Fibroblast of skin of abdomen (primary cell): ENCODE results near the gene SIAH1.
"Not testable (repeated sequence)": the region's sequence is repeated elsewhere in the genome, so short reads cannot be mapped to it uniquely, and the experiment has no call there.

Experiments used
- DNase-seq: peaks from one replicate; pipeline ENCODE4 v3.0.0-alpha.2; 2013

SIAH1 gene

GRCh38 chr16:48393485-48394354 is 8.5 kb upstream of the SIAH1 start:
- peak; percentile 82 for DNase-seq

DNA sequence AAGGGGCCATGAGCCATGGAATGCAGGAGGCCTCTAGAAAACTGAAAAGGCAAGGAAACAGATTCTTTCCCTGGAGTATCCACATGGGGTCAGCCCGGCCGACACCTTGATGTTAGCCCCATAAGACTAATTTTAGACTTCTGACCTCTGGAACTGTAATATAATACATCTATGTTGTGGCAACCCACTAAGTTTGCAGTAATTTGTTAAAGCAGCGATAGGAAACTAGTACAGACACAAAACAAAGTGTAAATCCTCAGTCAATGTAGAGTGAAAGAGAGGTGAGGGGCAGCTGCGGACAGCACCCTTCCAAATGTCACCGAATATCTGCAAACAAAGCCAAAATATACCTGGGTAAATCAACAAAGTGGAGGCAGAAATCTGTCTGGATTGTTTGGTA is 7.2 kb upstream of the SIAH1 start:
- DNase-seq = no peak

DNA sequence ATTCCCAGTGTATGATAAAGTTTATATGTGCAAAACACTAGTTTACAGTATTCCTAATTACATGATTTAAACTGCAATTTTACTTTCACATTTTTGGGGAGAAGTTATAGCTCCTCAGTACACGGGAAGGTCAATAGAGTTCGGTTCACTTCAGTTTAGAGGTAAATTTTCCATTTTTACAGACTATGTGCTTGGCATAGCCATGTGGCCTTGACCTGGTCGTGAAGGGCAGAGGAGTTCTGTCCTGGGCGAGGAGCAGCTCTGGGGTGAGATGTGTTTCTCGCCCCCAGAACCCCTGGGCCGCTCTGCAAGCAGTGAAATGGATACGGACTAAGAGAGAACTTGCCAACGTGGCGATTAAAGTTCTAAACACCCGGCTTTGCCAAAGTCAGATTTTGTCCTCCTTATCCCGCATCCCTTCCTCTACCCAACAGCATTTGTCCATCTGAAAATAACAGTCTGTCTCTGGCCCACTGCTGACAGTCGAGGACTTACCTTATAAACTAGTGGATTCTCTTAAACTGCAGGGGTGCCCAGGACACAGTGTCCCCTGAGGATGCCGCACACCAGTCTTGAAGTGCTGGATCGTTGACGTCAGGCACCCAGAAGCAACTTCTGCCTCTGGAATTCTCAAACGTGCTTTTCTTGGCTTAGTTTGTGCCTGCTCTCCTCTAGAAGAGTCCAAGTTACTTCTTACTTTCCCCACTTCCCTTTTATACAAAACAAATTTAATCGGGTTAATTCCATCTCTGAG is 1.5 kb upstream of the SIAH1 start:
- no peak for DNase-seq

DNA sequence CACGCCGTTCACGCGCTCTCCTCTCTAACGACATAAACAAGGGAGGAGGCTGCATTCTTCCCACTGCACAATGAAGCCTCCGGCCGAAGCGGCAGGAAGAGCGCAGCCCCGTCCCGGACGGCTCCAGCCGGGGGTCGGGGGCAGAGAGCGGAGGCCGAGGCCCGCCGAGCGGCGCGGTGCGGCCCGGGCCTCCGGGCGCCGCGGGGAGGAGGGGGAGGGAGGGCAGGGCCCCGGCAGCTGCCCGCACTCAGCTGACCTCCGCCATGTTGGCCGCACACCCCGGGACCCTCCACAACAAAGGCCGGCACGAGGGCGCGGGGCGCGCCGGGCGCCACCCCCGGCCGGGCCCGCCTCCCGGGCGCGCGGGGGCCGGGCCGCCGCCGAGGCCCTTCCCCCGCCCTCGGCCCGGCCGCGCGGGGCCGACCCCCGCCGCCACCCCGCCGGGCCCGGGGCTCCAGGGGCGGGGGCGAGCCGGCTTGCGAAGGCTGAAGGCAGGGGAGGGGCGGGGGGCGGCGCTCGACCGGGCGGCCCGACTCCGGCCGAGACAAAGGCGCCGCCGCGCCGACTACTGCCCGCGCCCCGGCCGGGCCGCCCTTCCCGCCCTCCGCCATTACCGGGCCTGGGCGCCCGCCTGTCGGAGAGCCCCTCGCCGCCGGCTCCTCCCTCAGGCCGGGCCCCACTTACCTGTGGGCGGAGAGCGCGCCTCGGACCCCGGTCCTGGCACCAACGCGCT is 527 bp downstream of the SIAH1 start:
- peak; percentile 46 for DNase-seq

- DNase-seq = peak; percentile 30
These were observed 1.2 kb downstream of the SIAH1 start for GRCh38 chr16:48383877-48384519.

DNA sequence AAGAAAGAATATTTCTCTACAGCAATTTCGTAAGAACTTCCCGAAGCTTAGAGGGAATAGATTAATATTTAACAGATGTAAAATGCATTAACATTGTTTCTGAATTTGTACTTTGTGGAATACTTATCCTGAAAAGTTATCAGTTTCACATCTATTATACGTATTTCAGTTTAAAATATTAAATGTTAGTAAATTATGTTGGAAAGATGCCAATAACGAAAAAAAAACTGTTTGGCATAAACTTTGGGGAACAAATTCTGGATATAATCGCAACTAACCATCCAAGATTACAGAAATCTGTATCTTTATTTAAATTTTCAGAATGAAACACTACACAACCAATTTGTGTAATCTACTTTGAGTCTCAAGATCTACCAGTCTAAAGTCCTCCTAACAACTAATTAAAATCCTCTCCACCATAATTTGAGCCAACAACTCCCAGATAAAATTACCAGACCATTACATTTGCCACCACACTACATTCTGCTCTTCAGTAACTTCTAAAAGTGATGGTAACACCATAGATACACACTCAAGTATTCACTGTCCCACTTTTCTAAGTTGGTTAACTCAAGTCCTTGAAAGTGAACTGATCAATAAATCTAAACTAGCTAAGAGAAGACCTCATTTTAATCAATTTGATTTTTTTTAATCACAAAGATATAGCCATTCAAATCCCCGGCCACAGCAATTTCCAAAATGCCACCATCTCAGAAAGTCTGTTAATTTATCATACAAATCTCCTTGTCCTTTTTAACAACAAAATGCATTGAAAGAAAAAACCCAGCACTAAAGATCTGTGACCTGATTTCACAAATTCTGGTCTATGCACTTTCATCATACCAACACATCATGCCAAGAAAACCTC is 2.0 kb downstream of the SIAH1 start:
- DNase-seq = no peak

- DNase-seq = no peak
These were observed 3.1 kb downstream of the SIAH1 start for GRCh38 chr16:48382131-48382530.

- peak; percentile 30 for DNase-seq
These were observed 4.0 kb downstream of the SIAH1 start for GRCh38 chr16:48381201-48381600.

- no peak for DNase-seq
These were observed 6.4 kb downstream of the SIAH1 start for GRCh38 chr16:48378836-48379235.

DNA sequence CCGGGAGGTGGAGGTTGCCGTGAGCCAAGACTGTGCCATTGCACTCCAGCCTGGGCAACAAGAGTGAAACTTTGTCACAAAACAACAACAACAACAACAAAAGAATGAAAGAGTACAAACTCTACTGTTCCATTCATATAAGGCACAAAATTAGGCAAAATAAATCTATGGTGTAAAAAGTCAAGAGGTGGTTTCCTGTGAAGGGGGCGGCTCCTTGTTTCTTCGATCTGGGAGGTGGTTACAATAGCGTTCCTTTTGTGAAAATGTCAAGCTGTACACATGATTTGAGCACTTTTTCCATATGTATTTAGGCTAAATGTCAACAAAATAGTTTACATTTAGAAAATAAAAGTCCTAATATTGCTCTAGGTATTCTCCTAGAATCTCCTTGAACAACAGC is 6.9 kb downstream of the SIAH1 start:
- no peak for DNase-seq

DNA sequence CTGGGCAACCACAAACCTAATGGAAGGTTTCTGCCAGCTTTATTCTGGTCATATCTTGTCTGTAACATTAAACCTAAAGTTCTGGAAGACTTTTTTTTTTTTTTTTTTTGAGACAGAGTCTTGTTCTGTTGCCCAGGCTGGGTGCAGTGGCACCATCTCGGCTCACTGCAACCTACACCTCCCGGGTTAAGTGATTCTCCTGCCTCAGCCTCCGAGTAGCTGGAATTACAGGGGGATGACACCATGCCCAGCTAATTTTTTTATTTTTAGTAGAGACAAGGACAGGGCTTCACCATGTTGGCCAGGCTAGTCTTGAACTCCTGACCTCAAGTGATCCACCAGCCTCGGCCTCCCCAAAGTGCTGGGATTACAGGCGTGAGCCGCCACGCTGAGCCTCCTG is 7.9 kb downstream of the SIAH1 start:
- not testable (repeated sequence) for DNase-seq

- DNase-seq = no peak
These were observed 11.0 kb downstream of the SIAH1 start for GRCh38 chr16:48374255-48374654.

- peak; percentile 18 for DNase-seq
These were observed 11.8 kb downstream of the SIAH1 start for GRCh38 chr16:48373258-48374029.

GRCh38 chr16:48372744-48373143 is 12.5 kb downstream of the SIAH1 start:
- DNase-seq = no peak

- DNase-seq = peak; percentile 34
These were observed 13.8 kb downstream of the SIAH1 start for GRCh38 chr16:48371393-48371780.

DNA sequence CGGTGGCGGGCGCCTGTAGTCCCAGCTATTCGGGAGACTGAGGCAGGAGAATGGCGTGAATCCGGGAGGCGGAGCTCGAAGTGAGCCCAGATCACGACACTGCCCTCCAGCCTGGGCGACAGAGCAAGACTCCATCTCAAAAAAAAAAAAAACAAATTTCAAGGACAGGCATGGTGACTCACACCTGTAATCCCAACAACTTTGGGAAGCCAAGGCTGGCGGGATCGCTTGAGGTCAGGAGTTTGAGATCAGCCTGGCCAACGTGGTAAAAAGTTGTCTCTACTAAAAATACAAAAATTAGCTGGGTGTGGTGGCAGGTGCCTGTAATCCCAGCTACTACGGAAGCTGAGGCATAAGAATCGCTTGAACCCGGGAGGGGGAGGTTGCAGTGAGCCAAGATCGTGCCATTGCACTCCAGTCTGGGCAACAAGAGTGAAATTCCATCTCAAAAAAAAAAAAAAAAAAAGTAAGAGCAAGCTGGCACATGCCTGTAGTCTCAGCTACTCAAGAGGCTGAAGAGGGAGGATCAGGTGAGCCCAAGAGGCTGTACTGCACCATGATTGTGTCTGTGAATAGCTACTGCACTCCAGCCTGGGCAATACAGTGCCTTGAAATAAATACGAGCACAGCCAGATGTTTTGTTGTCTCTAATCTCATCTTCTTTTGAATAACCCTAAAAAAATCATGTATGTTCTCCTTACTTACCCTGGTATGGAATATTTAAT is 14.4 kb downstream of the SIAH1 start:
- not testable (repeated sequence) for DNase-seq

DNA sequence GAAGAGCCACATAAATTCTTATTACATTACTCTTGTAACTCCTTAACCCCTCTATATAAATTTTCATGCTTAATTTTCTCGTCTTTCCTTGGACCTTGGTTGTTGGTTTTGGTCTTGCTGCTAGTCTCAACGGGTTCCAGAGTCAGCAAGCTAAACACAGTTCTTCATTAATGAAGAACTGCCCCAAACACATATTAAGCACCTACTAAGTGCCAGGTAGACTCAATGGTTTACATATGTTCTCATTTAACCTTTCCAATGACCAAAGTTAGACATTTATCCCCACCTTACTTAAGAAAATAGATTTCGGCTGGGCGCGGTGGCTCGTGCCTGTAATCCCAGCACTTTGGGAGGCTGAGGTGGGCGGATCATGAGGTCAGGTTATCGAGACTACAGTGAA is 15.0 kb downstream of the SIAH1 start:
- no peak for DNase-seq

- DNase-seq = no peak
These were observed 15.4 kb downstream of the SIAH1 start for GRCh38 chr16:48369765-48370164.

DNA sequence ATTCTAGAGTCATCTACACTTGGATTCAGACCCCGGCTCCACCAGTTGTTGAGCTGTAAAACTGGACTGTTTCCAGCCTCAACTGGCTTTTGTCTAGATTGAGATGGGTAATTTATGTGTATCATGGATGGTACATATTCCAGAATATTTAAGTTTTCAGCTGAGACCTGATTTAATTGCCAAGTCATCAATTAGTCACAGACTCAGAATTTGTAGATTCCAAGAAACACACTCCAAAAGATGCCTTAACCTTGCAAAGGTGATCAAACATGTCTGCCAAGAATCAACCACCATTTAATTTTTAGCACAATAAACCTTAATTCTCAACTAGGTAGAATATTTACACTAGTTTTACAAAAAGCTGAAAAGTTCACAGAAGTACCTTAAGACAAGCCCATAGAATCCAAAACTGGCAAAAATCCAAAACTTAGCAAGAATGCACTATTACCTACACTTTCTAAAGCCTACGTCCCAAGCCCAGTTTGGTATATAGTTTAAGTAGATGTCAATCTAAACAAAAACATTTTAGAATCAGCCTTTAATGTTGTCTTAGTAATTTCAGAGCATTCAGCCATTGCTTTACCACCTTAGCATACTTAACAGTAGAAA is 17.7 kb downstream of the SIAH1 start:
- DNase-seq = peak; percentile 20
